Effector memory CD8-positive, alpha-beta T cell (primary cell): ENCODE measurements around the gene C11orf91.

Experiments used
- ATAC-seq: fragments of 150-1000 bp; cut with Tn5 transposase; replicated peaks from 2 replicates; pipeline ENCODE4 v1.10.0; 2021; ENCODE audit warnings: mild to moderate bottlenecking, moderate library complexity
- DNase-seq, 3 experiments: peaks; one replicate each; pipeline ENCODE4 v3.0.0; 2021
- H3K27ac Mint-ChIP-seq, 2 donors: one replicate each; pipeline ENCODE4 v1.8.0; 2022; ENCODE audit warnings: mild to moderate bottlenecking in 2 of 2, mixed read lengths in 2 of 2, moderate library complexity in 2 of 2
- H3K27me3 Mint-ChIP-seq, 2 donors: one replicate each; pipeline ENCODE4 v1.8.0; 2022; ENCODE audit warnings: mixed read lengths in 2 of 2
- H3K36me3 Mint-ChIP-seq: one replicate; pipeline ENCODE4 v1.8.0; 2022; ENCODE audit warnings: mild to moderate bottlenecking, moderate library complexity, mixed read lengths; ENCODE audit not compliant: insufficient read depth
- H3K4me1 Mint-ChIP-seq, 2 donors: one replicate each; pipeline ENCODE4 v1.8.0; 2022; ENCODE audit warnings: low read depth in 2 of 2, mixed read lengths in 2 of 2
- H3K4me3 Mint-ChIP-seq, 2 donors: one replicate each; pipeline ENCODE4 v1.8.0; 2022; ENCODE audit warnings: mild to moderate bottlenecking in 2 of 2, mixed read lengths in 2 of 2, moderate library complexity in 2 of 2
- H3K9me3 Mint-ChIP-seq, 2 donors: one replicate each; pipeline ENCODE4 v1.8.0; 2022; ENCODE audit warnings: mixed read lengths in 2 of 2

The C11orf91 gene

GRCh38 chr11:33654594-33654993 lies 46.0 kb downstream of the C11orf91 start:
- DNase-seq (no peak), ATAC-seq (no peak)
- H3K4me1 Mint-ChIP-seq = no peaks in the 10 kb centered on the region
- no peaks in the 10 kb centered on the region for H3K36me3 Mint-ChIP-seq
- no peaks in the 10 kb centered on the region for H3K9me3 Mint-ChIP-seq
- no peak overlapping the region for H3K27ac Mint-ChIP-seq
- no peak overlapping the region for H3K4me3 Mint-ChIP-seq
- H3K27me3 Mint-ChIP-seq = peaks cover 24 to 56% of the 10 kb centered on the region in 2 donors

GRCh38 chr11:33652930-33653329 lies 47.7 kb downstream of the C11orf91 start:
- Mint-ChIP-seq H3K36me3 (no peaks in the 10 kb centered on the region), H3K27ac (no peak overlapping the region), H3K4me1 (no peaks in the 10 kb centered on the region), H3K27me3 (peaks cover 24 to 43% of the 10 kb centered on the region in 2 donors), H3K4me3 (no peak overlapping the region), H3K9me3 (no peaks in the 10 kb centered on the region)
- DNase-seq (no peak), ATAC-seq (no peak)

GRCh38 chr11:33652431-33652830 lies 48.2 kb downstream of the C11orf91 start:
- H3K27ac Mint-ChIP-seq = no peak overlapping the region
- no peaks in the 10 kb centered on the region for H3K9me3 Mint-ChIP-seq
- H3K4me3 Mint-ChIP-seq = no peak overlapping the region
- DNase-seq = no peak
- ATAC-seq = no peak
- H3K36me3 Mint-ChIP-seq = no peaks in the 10 kb centered on the region
- H3K4me1 Mint-ChIP-seq = no peaks in the 10 kb centered on the region
- peaks cover 24 to 43% of the 10 kb centered on the region in 2 donors for H3K27me3 Mint-ChIP-seq

- ATAC-seq (no peak), DNase-seq (no peak)
- Mint-ChIP-seq H3K27ac (no peak overlapping the region), H3K4me1 (no peaks in the 10 kb centered on the region), H3K36me3 (no peaks in the 10 kb centered on the region), H3K9me3 (no peaks in the 10 kb centered on the region), H3K4me3 (no peak overlapping the region), H3K27me3 (peaks cover 24 to 39% of the 10 kb centered on the region in 2 donors)
Observed at GRCh38 chr11:33651990-33652389, 48.6 kb downstream of the C11orf91 start.

- H3K9me3 Mint-ChIP-seq = no peaks in the 10 kb centered on the region
- no peak overlapping the region for H3K4me3 Mint-ChIP-seq
- no peaks in the 10 kb centered on the region for H3K36me3 Mint-ChIP-seq
- no peaks in the 10 kb centered on the region for H3K4me1 Mint-ChIP-seq
- H3K27ac Mint-ChIP-seq = no peak overlapping the region
- DNase-seq (no peak), ATAC-seq (no peak)
- H3K27me3 Mint-ChIP-seq = peaks cover 24 to 36% of the 10 kb centered on the region in 2 donors
Observed at GRCh38 chr11:33651555-33651954, 49.1 kb downstream of the C11orf91 start.

GRCh38 chr11:33649944-33650343 lies 50.7 kb downstream of the C11orf91 start:
- Mint-ChIP-seq H3K4me1 (no peaks in the 10 kb centered on the region), H3K4me3 (no peak overlapping the region), H3K9me3 (no peaks in the 10 kb centered on the region), H3K27ac (no peak overlapping the region), H3K36me3 (no peaks in the 10 kb centered on the region), H3K27me3 (peaks cover 9 to 34% of the 10 kb centered on the region in 2 donors)
- no peak for DNase-seq
- no peak for ATAC-seq
